ENCODE data around the gene ENTPD7. TPM values are rescaled to one million over a fixed set of nuclear protein-coding genes. Genes with fewer than 3 reads are reported as not detected.

Gene ENTPD7
- total RNA-seq, 4 donors from 2014 or later, result 3.3 to 4.8 (median 4.4) TPM

GRCh38 chr10:99661377-99661763 lies 2.1 kb downstream of the ENTPD7 start:
- H3K4me3 ChIP-seq, result no peak overlapping the region
- whole genome bisulfite sequencing, result 73% methylated on average over 6 of the region's 6 CpGs
- TF ChIP-seq EP300 (IDR thresholded peaks at IDR 0.05), result no peak
- TF ChIP-seq POLR2AphosphoS5 (IDR thresholded peaks at IDR 0.05), result no peak
- TF ChIP-seq POLR2A (IDR thresholded peaks at IDR 0.05; ENCODE audit: low read depth), result no peak
- TF ChIP-seq CTCF (IDR thresholded peaks at IDR 0.05), result no peak
- no peak for DNase-seq (ENCODE audit: extremely low spot score)
- peaks cover 10 to 23% (median 20%) of the 10 kb centered on the region in 4 donors for H3K4me1 ChIP-seq
- intact Hi-C loops (cut with DNase I), result no loop called here
- no peaks in the 10 kb centered on the region for H3K27me3 ChIP-seq
- peaks cover 0 to 21% (median 7%) of the 10 kb centered on the region in 4 donors for H3K36me3 ChIP-seq
- no peaks in the 10 kb centered on the region for H3K9me3 ChIP-seq
- no peak overlapping the region for H3K27ac ChIP-seq (replicated peaks in 1 of 4)

GRCh38 chr10:99665304-99665703 lies 6.0 kb downstream of the ENTPD7 start:
- TF ChIP-seq CTCF (IDR thresholded peaks at IDR 0.05), result no peak
- no peak for TF ChIP-seq POLR2AphosphoS5 (IDR thresholded peaks at IDR 0.05)
- no peak for TF ChIP-seq EP300 (IDR thresholded peaks at IDR 0.05)
- H3K36me3 ChIP-seq, result peaks cover 0 to 35% (median 7%) of the 10 kb centered on the region in 4 donors
- intact Hi-C loops (cut with DNase I), result no loop called here

GRCh38 chr10:99667108-99667751 lies 7.9 kb downstream of the ENTPD7 start:
- Histone ChIP-seq H3K4me1 (no peaks in the 10 kb centered on the region), H3K9me3 (no peaks in the 10 kb centered on the region), H3K27me3 (no peaks in the 10 kb centered on the region), H3K4me3 (no peak overlapping the region), H3K27ac (replicated peaks in 1 of 4) (no peak overlapping the region), H3K36me3 (peaks cover 0 to 41% (median 9%) of the 10 kb centered on the region in 4 donors)
- intact Hi-C loops (cut with DNase I), result no loop called here
- no peak for DNase-seq (ENCODE audit: extremely low spot score)
- TF ChIP-seq CTCF (IDR thresholded peaks at IDR 0.05) (no peak), POLR2A (IDR thresholded peaks at IDR 0.05; ENCODE audit: low read depth) (no peak), EP300 (IDR thresholded peaks at IDR 0.05) (no peak), POLR2AphosphoS5 (IDR thresholded peaks at IDR 0.05) (no peak)
- WGBS, result 89% methylated on average over 4 of the region's 4 CpGs

More at GRCh38 chr10:99665304-99665703, 6.0 kb downstream of the ENTPD7 start:
- Histone ChIP-seq H3K4me3 (no peak overlapping the region), H3K4me1 (peaks cover 0 to 5% (median 4%) of the 10 kb centered on the region in 4 donors), H3K27me3 (no peaks in the 10 kb centered on the region), H3K9me3 (no peaks in the 10 kb centered on the region), H3K27ac (replicated peaks in 1 of 4) (no peak overlapping the region)
- 94% methylated on average over 2 of the region's 2 CpGs for WGBS
- no peak for DNase-seq (ENCODE audit: extremely low spot score)

GRCh38 chr10:99671386-99671785 lies 12.1 kb downstream of the ENTPD7 start:
- H3K9me3 ChIP-seq, result no peaks in the 10 kb centered on the region
- H3K27me3 ChIP-seq, result no peaks in the 10 kb centered on the region
- DNase-seq (ENCODE audit: extremely low spot score), result no peak
- no peaks in the 10 kb centered on the region for H3K4me1 ChIP-seq
- TF ChIP-seq CTCF (IDR thresholded peaks at IDR 0.05) (no peak), EP300 (IDR thresholded peaks at IDR 0.05) (no peak), POLR2A (IDR thresholded peaks at IDR 0.05; ENCODE audit: low read depth) (no peak), POLR2AphosphoS5 (IDR thresholded peaks at IDR 0.05) (no peak)
- intact Hi-C loops (cut with DNase I), result no loop called here
- H3K36me3 ChIP-seq, result peaks cover 0 to 24% (median 3%) of the 10 kb centered on the region in 4 donors
- WGBS, result 83% methylated on average over 2 of the region's 2 CpGs
- no peak overlapping the region for H3K4me3 ChIP-seq
- H3K27ac ChIP-seq (replicated peaks in 1 of 4), result no peak overlapping the region

- no peaks in the 10 kb centered on the region for H3K27me3 ChIP-seq
- 97% methylated on average over 2 of the region's 2 CpGs for WGBS
- TF ChIP-seq CTCF (IDR thresholded peaks at IDR 0.05) (no peak), POLR2A (IDR thresholded peaks at IDR 0.05; ENCODE audit: low read depth) (no peak)
- H3K36me3 ChIP-seq, result peaks cover 0 to 20% (median 2%) of the 10 kb centered on the region in 4 donors
- H3K4me1 ChIP-seq, result no peaks in the 10 kb centered on the region
- no peak overlapping the region for H3K4me3 ChIP-seq
- DNase-seq (ENCODE audit: extremely low spot score), result no peak
- no peaks in the 10 kb centered on the region for H3K9me3 ChIP-seq
- no peak overlapping the region for H3K27ac ChIP-seq (replicated peaks in 1 of 4)
- intact Hi-C loops (cut with DNase I), result no loop called here
Measured at GRCh38 chr10:99672884-99673283, 13.6 kb downstream of the ENTPD7 start.

Data from esophagus muscularis mucosa (tissue), 4 donors.